Measurements from ENCODE around the gene ARHGEF5. TPM values are rescaled to one million over a fixed set of nuclear protein-coding genes. Genes with fewer than 3 reads are reported as not detected.

ARHGEF5 gene
- total RNA-seq: 3.3 and 4.5 TPM in 2 replicates

DNA sequence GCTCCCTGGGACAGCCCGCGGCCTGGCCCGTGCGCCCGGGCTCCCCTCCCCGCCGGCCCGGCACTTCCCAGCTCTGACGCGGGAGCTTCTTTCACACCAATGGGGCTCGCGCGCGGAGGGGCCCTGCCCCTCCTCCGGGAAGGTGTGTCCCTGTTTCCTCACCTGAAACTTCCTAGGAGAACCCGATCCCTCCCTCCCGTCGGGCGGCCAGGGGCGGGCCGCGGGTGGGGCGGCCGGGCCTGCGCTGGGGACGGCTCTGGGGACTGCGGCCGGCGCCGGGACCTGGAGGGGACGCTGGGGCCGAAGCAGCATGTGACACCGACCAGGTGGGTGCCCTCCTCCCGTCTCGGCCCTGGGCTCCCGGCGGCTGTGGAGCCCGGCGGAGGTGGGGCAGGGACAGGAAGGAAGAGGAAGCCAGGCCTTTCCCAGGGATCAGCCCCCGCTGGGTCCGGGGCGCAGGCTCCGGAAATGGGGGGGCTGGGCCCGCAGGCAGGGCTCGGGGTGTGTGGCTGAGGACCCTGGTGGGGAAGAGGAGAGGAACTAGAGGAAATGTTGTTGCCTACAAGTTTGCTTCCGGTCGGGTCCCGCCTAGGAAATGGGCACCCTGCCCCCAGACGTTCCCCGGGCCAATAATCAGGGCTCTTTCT is at the start of gene ARHGEF5:
TSS of gene ARHGEF5 (plus strand) at position 227 of the 647 bp plus-strand sequence. CDS start 7,268 bp downstream, outside the sequence.

DNA sequence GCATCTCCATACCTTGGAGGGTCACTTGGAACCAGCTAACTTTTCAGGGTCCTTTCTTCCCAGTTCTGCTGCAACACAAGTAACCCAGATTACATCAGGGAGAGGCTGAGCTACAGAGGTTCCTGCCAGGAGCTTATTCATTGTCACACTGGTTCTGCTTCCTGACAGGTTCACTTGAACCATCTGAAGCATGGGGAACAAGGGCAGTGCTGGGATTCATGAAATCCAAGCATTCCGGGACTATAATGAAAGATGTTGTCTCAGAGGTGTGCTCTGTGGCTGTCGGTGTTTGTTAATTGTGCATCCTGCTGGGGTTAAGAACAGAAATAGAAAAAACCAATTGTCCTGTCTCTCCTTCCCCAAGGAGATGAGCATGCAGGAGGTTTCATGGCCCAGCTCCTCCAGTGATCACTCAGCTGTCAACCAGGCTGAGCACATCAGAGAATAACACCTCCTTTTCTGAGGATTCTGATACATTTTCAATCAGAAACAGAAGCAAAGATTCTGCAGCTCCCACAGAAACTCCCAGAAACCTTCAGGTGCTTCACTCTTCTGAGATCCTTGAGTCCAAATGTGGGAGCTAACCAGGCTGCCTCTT is 43.2 kb upstream of the ARHGEF5 start, which contains the start of gene OR2A1:
TSS of gene OR2A1 (plus strand) at position 548 of the 598 bp plus-strand sequence. CDS start 5,706 bp downstream, outside the sequence.

DNA sequence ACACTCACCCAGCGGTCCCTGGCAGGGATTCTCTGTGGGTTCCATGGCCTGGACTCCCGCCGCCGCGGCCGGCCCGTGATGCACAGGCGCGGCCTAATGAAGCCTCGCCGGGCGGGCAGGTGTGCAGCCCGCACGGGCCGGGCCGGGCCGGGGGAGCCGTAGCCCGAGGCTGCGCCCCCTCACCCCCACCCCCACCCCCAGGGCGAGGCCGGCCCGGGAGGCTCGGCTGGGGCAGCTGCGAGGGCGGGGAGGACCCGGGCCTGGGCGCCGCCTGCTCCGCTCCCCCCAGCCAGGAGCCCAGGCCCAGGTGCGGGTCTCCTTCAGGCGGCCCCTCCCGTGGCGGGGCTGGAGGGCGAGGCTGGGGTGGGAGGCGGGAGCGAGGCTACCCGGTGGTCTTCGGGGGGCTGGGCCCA is 48.5 kb downstream of the ARHGEF5 start, which contains the start of gene NOBOX:
TSS of gene NOBOX (minus strand) at position 45 of the 413 bp plus-strand sequence.

Other genes with a start within 250 kb of the ARHGEF5 start
- gene OR2A2, start 245.8 kb upstream of the ARHGEF5 start, total RNA-seq: not detected in 2 replicates
- not detected in 2 replicates for gene OR2A14, start 232.2 kb upstream of the ARHGEF5 start, total RNA-seq
- gene CTAGE4, start 171.9 kb upstream of the ARHGEF5 start, total RNA-seq: 1.3 and 2.0 TPM in 2 replicates
- 2.3 and 2.8 TPM in 2 replicates for gene ARHGEF35, start 159.6 kb upstream of the ARHGEF5 start, total RNA-seq
- gene OR2A42, start 115.8 kb upstream of the ARHGEF5 start, total RNA-seq: 0.15 TPM in 1 of 2 replicates, not detected in the other
- 0.29 and 0.33 TPM in 2 replicates for gene OR2A7, start 90.6 kb upstream of the ARHGEF5 start, total RNA-seq
- gene CTAGE8, start 86.1 kb upstream of the ARHGEF5 start, total RNA-seq: not detected in 2 replicates
- under 0.01 and 0.15 TPM in 2 replicates for gene OR2A1, start 43.0 kb upstream of the ARHGEF5 start, total RNA-seq
- not detected in 2 replicates for gene NOBOX, start 48.3 kb downstream of the ARHGEF5 start, total RNA-seq

Data from smooth muscle cell of trachea (primary cell).